HepG2 (cell line): ENCODE results near the gene C16orf78. TPM values are rescaled to one million over a fixed set of nuclear protein-coding genes. Genes with fewer than 3 reads are reported as not detected.

Experiments used
- ATF1 ChIP-seq: IDR thresholded peaks from 2 replicates; pipeline ENCODE4 v1.6.1; 2016; ENCODE audit warnings: mild to moderate bottlenecking, control low read depth
- FOXC1 ChIP-seq: sonication (generic); formaldehyde crosslinking; IDR thresholded peaks from 2 replicates; pipeline ENCODE4 v1.8.0; 2022; ENCODE audit warnings: mild to moderate bottlenecking, missing genetic modification reagents, borderline replicate concordance
- FOXP4 ChIP-seq: sonication (generic); formaldehyde crosslinking; IDR thresholded peaks from 2 replicates; pipeline ENCODE4 v1.4.0; 2020; ENCODE audit warnings: missing genetic modification reagents
- GLMP ChIP-seq: sonication (generic); formaldehyde crosslinking; IDR thresholded peaks from 2 replicates; pipeline ENCODE4 v1.9.0; 2021; ENCODE audit warnings: missing genetic modification reagents, mild to moderate bottlenecking, borderline replicate concordance
- HMGXB4 ChIP-seq, 2 experiments: sonication (generic) in 1 of 2; formaldehyde crosslinking in 1 of 2; IDR thresholded peaks; 2 replicates each; pipeline versions ENCODE4 v1.4.0 to v1.6.1; 2018 to 2020; ENCODE audit warnings: missing genetic modification reagents in 2 of 2, borderline replicate concordance in 1 of 2, low read depth in 1 of 2, mild to moderate bottlenecking in 1 of 2, missing biosample characterization in 1 of 2
- KDM3A ChIP-seq: IDR thresholded peaks from 2 replicates; pipeline ENCODE4 v1.6.1; 2018; ENCODE audit warnings: low read depth, missing compliant biosample characterization
- LCORL ChIP-seq, 2 experiments: fragments of 450-650 bp in 1 of 2; sonication (generic) in 1 of 2; formaldehyde crosslinking in 1 of 2; IDR thresholded peaks; 2 replicates each; pipeline versions ENCODE4 v1.5.0 to v1.6.1; 2017 to 2020; ENCODE audit warnings: antibody characterized with exemption in 1 of 2, missing genetic modification reagents in 1 of 2
- NCOA2 ChIP-seq: sonication (generic); formaldehyde crosslinking; IDR thresholded peaks from 2 replicates; pipeline ENCODE4 v1.8.0; 2022; ENCODE audit warnings: inconsistent platforms
- PATZ1 ChIP-seq: sonication (generic); formaldehyde crosslinking; IDR thresholded peaks from 2 replicates; pipeline ENCODE4 v1.4.0; 2020; ENCODE audit warnings: missing genetic modification reagents
- PRDM4 ChIP-seq: sonication (generic); formaldehyde crosslinking; IDR thresholded peaks from 2 replicates; pipeline ENCODE4 v1.9.0; 2021; ENCODE audit warnings: missing genetic modification reagents, borderline replicate concordance
- SPEN ChIP-seq: sonication (generic); formaldehyde crosslinking; IDR thresholded peaks from 2 replicates; pipeline ENCODE4 v1.5.1; 2020; ENCODE audit warnings: low read depth, mild to moderate bottlenecking, missing genetic modification reagents
- SUZ12 ChIP-seq: fragments of 150-350 bp; IDR thresholded peaks from 2 replicates; pipeline ENCODE4 v1.6.1; 2014; ENCODE audit warnings: low read depth, low read length
- THAP11 ChIP-seq: IDR thresholded peaks from 2 replicates; pipeline ENCODE4 v1.6.1; 2016; ENCODE audit warnings: missing biosample characterization, missing genetic modification reagents
- ZFX ChIP-seq: sonication (generic); formaldehyde crosslinking; IDR thresholded peaks from 2 replicates; pipeline ENCODE4 v1.4.0; 2020; ENCODE audit warnings: mild to moderate bottlenecking, low read depth, missing genetic modification reagents, moderate library complexity
- ZMYM4 ChIP-seq: sonication (generic); formaldehyde crosslinking; IDR thresholded peaks from 2 replicates; pipeline ENCODE4 v1.8.1; 2023; ENCODE audit warnings: mild to moderate bottlenecking, missing genetic modification reagents
- ZNF274 ChIP-seq: sonication (generic); formaldehyde crosslinking; IDR thresholded peaks from 2 replicates; pipeline ENCODE4 v1.5.1; 2020; ENCODE audit warnings: mild to moderate bottlenecking, missing genetic modification reagents
- ZNF549 ChIP-seq: sonication (generic); formaldehyde crosslinking; IDR thresholded peaks from 2 replicates; pipeline ENCODE4 v1.5.0; 2020; ENCODE audit warnings: missing genetic modification reagents
- ZNF598 ChIP-seq: sonication (generic); formaldehyde crosslinking; IDR thresholded peaks from 2 replicates; pipeline ENCODE4 v1.5.1; 2020; ENCODE audit warnings: mild to moderate bottlenecking, missing genetic modification reagents, borderline replicate concordance
- ZNF7 ChIP-seq: IDR thresholded peaks from 2 replicates; pipeline ENCODE4 v1.6.1; 2016; ENCODE audit warnings: missing biosample characterization, missing genetic modification reagents
- polyA plus RNA-seq, 8 experiments: library from polyadenylated mRNA; depleted of rRNA in 3 of 8; stranded (reverse) in 7 of 8; unstranded in 1 of 8; fragments of >200 nt; fragmentation: Illumina TruSeq in 4 of 8; extraction: Trizol in 4 of 8; gene quantifications; 2 replicates each; pipeline versions ENCODE4 v1.2.1 to v1.2.3, GENCODE V29; 2011 to 2016; ENCODE audit warnings: low read depth in 4 of 8, missing spikeins in 1 of 8, mixed read lengths in 1 of 8; ENCODE audit not compliant: insufficient read depth in 1 of 8
- total RNA-seq, 5 experiments: library from RNA; depleted of rRNA; stranded (reverse); fragments of >200 nt; fragmentation: Illumina TruSeq; extraction: Trizol; gene quantifications; 2 replicates each; pipeline ENCODE4 v1.2.3, GENCODE V29; 2016; ENCODE audit warnings: low read depth in 1 of 5

Gene C16orf78
- total and polyA plus RNA-seq, 2 of the 13 experiments (the other 11 are each of a cell fraction or from before 2014, with no cell fraction given) = not detected

GRCh38 chr16:49407873-49408550 is 34.4 kb downstream of the C16orf78 start (continued):
- TF ChIP-seq FOXP4 (CRISPR knock-in tag) (no peak), LCORL (IDR thresholded peaks at IDR 0.05) (no peak), LCORL (CRISPR knock-in tag; IDR thresholded peaks at IDR 0.05) (peak; percentile 37; the same call in 1 of the 2 replicates), KDM3A (CRISPR knock-in tag) (peak; percentile 69; the same call in 1 of the 2 replicates), SUZ12 (0 out of 2 replicates have a peak, but pooled peaks have one; percentile 29), ZNF598 (peak; percentile 59; the same call in 1 of the 2 replicates), THAP11 (CRISPR knock-in tag) (peak; percentile 54; the same call in 1 of the 2 replicates), NCOA2 (CRISPR knock-in tag) (no peak), HMGXB4 (CRISPR knock-in tag; IDR thresholded peaks at IDR 0.05; ENCODE audit: borderline replicate concordance in 1 of 2, low read depth in 1 of 2) (peak; percentile 42 to 51; a peak in 1 of 4 replicates), ZNF549 (no peak), PRDM4 (CRISPR knock-in tag) (no peak), ZNF7 (CRISPR knock-in tag) (no peak), ZNF274 (0 out of 2 replicates have a peak, but pooled peaks have one; percentile 31), GLMP (no peak), ZMYM4 (CRISPR knock-in tag) (peak; percentile 32; the same call in 1 of the 2 replicates), SPEN (CRISPR knock-in tag) (0 out of 2 replicates have a peak, but pooled peaks have one; percentile 27), PATZ1 (CRISPR knock-in tag) (peak; percentile 29; the same call in 1 of the 2 replicates), ATF1 (CRISPR knock-in tag) (no peak), ZFX (CRISPR knock-in tag) (0 out of 2 replicates have a peak, but pooled peaks have one; percentile 36), FOXC1 (CRISPR knock-in tag) (no peak)
